HL-60 (cell line): Measurements from ENCODE around the gene USP5.
"Not testable (repeated sequence)": the region's sequence is repeated elsewhere in the genome, so short reads cannot be mapped to it uniquely, and the experiment has no call there.

ENCODE experiments used
- DNase-seq, 2 experiments: peaks; one replicate each; pipeline ENCODE4 v3.0.0-alpha.2; 2010 to 2020; ENCODE audit warnings: low read depth in 1 of 2, low spot score in 1 of 2
- H3K27ac ChIP-seq: fragments of 250-450 bp; sonication (Bioruptor Pico); replicated peaks from 2 replicates; pipeline ENCODE4 v1.5.1; 2020; ENCODE audit warnings: mild to moderate bottlenecking, moderate library complexity
- H3K27me3 ChIP-seq: fragments of 250-450 bp; sonication (Bioruptor Pico); 2 replicates; pipeline ENCODE4 v1.5.1; 2021; ENCODE audit warnings: mild to moderate bottlenecking, moderate library complexity; ENCODE audit not compliant: insufficient read depth, poor library complexity, severe bottlenecking
- H3K4me3 ChIP-seq: replicated peaks from 2 replicates; pipeline ENCODE4 v1.5.1; 2011; ENCODE audit warnings: mild to moderate bottlenecking, control low read depth, low read length; ENCODE audit not compliant: insufficient read depth
- CTCF ChIP-seq: IDR thresholded peaks from one replicate; pipeline ENCODE4 v1.5.1; 2011; ENCODE audit warnings: low read length, control low read depth, inconsistent platforms; ENCODE audit not compliant: insufficient read depth
- GABPA ChIP-seq: IDR thresholded peaks from 2 replicates; pipeline ENCODE4 v1.6.1; 2012; ENCODE audit warnings: low read depth
- POLR2AphosphoS5 ChIP-seq: IDR thresholded peaks from 2 replicates; pipeline ENCODE4 v1.6.1; 2012; ENCODE audit warnings: low read depth
- SPI1 ChIP-seq: IDR thresholded peaks from 2 replicates; pipeline ENCODE4 v1.6.1; 2012; ENCODE audit warnings: low read depth, mild to moderate bottlenecking, borderline replicate concordance
- TF ChIP-seq, protein P1 (sequence below): IDR thresholded peaks from 2 replicates; pipeline ENCODE4 v1.6.1; 2012; ENCODE audit warnings: low read depth; ENCODE audit not compliant: insufficient replicate concordance

The USP5 gene

DNA sequence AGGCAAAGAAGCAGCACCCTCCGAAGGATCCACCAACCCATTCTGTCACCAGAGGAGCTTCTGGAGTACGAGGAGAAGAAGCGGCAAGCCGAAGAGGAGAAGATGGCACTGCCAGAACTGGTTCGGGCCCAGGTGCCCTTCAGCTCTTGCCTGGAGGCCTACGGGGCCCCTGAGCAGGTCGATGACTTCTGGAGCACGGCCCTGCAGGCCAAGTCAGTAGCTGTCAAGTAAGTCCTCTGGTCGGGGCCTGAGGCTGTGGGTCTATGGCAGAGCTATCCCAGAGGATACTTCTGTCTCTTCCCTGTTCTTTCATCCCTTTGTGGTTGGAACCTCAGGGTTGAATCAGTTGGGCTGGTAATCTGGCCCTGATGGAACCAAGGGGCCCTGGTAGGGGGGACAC is 9.4 kb downstream of the USP5 start:
- Histone ChIP-seq H3K27me3 (no peaks in the 10 kb centered on the region), H3K4me3 (no peak overlapping the region), H3K27ac (no peak overlapping the region)
- DNase-seq, result no peak
- TF ChIP-seq SPI1 (no peak), GABPA (no peak), POLR2AphosphoS5 (no peak), CTCF (no peak)
- TF ChIP-seq, protein P1, sequence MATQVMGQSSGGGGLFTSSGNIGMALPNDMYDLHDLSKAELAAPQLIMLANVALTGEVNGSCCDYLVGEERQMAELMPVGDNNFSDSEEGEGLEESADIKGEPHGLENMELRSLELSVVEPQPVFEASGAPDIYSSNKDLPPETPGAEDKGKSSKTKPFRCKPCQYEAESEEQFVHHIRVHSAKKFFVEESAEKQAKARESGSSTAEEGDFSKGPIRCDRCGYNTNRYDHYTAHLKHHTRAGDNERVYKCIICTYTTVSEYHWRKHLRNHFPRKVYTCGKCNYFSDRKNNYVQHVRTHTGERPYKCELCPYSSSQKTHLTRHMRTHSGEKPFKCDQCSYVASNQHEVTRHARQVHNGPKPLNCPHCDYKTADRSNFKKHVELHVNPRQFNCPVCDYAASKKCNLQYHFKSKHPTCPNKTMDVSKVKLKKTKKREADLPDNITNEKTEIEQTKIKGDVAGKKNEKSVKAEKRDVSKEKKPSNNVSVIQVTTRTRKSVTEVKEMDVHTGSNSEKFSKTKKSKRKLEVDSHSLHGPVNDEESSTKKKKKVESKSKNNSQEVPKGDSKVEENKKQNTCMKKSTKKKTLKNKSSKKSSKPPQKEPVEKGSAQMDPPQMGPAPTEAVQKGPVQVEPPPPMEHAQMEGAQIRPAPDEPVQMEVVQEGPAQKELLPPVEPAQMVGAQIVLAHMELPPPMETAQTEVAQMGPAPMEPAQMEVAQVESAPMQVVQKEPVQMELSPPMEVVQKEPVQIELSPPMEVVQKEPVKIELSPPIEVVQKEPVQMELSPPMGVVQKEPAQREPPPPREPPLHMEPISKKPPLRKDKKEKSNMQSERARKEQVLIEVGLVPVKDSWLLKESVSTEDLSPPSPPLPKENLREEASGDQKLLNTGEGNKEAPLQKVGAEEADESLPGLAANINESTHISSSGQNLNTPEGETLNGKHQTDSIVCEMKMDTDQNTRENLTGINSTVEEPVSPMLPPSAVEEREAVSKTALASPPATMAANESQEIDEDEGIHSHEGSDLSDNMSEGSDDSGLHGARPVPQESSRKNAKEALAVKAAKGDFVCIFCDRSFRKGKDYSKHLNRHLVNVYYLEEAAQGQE, result no peak

DNA sequence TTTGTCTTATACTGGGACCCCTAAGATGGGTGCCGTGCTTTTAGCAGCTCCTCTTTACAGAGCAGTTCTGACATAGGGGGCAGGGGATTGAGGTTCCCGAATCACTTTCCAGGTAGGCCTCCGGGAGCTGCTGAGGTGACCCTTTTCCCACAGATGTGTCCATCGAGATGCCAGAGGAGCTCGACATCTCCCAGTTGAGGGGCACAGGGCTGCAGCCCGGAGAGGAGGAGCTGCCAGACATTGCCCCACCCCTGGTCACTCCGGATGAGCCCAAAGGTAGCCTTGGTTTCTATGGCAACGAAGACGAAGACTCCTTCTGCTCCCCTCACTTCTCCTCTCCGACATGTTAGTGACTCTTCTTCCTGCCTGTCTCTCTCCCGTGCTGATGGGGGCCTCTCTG is 11.1 kb downstream of the USP5 start:
- H3K4me3 ChIP-seq, result no peak overlapping the region
- TF ChIP-seq POLR2AphosphoS5 (no peak), CTCF (no peak), GABPA (no peak), SPI1 (no peak)
- TF ChIP-seq, protein P1, result no peak
- H3K27ac ChIP-seq, result no peak overlapping the region
- H3K27me3 ChIP-seq, result no peaks in the 10 kb centered on the region
- DNase-seq, result no peak

DNA sequence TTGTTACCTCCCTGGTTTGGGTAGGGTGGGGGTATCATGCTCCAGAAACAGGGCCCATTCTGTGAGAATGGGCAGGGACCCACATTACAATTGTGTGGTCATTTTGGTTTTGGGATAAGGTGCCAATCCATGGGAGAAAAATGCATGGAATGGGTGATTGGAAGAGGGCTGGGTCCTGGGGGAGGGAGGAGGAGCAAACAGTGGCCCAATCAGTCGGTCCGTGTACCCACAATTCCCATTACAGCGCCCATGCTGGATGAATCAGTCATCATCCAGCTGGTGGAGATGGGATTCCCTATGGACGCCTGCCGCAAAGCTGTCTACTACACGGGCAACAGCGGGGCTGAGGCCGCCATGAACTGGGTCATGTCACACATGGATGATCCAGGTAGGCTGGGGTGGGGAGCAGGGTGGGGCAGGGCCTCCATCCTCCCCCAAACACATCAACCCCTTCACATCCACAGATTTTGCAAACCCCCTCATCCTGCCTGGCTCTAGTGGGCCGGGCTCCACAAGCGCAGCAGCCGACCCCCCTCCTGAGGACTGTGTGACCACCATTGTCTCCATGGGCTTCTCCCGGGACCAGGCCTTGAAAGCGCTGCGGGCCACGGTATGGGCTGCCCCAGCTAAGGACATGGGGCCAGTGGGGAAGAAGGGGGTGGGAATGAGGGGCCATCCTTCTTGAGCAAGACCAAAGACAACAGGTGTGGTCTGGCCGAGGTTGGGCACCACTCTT is 11.8 kb downstream of the USP5 start:
- TF ChIP-seq CTCF (no peak), SPI1 (no peak), GABPA (no peak), POLR2AphosphoS5 (no peak)
- TF ChIP-seq, protein P1, result no peak
- no peaks in the 10 kb centered on the region for H3K27me3 ChIP-seq
- H3K27ac ChIP-seq, result no peak overlapping the region
- DNase-seq, result no peak
- H3K4me3 ChIP-seq, result no peak overlapping the region

DNA sequence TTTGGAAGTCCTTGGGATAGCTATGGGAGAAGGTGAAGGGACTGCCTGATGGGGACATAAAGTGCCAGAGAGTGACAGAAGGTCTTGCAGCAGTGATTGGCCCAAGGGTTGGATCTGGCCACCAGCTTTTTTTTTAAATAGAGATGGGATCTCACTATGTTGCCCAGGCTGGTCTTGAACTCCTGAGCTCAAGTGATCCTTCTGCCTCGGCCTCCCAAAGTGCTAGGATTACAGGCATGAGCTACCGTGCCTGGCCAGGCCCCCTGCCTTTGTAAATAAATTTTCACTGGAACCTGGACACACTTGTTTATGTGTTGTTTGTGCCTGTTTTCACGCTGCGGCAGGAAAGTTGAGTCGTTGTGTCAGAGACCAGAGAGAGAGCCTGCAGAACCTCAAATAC is 13.4 kb downstream of the USP5 start:
- not testable (repeated sequence) for DNase-seq, H3K27ac ChIP-seq, H3K4me3 ChIP-seq, H3K27me3 ChIP-seq
